Suprapubic skin (tissue), 3 donors: ENCODE results near the gene NUP43.

Experiments used
- EP300 ChIP-seq: sonication (generic); formaldehyde crosslinking; IDR thresholded peaks from one replicate; pipeline ENCODE4 v1.6.1; 2017; ENCODE audit warnings: antibody characterized with exemption
- POLR2A ChIP-seq, 2 donors: fragments of 450-650 bp; IDR thresholded peaks; one replicate each; pipeline ENCODE4 v1.6.1; 2017; ENCODE audit warnings: antibody characterized with exemption in 2 of 2, mild to moderate bottlenecking in 2 of 2, moderate library complexity in 2 of 2
- TF ChIP-seq, protein P1 (sequence below), 2 donors: fragments of 200-600 bp in 1 of 2; fragments of 450-650 bp in 1 of 2; sonication (generic) in 1 of 2; IDR thresholded peaks; one replicate each; pipeline ENCODE4 v1.5.1; 2016 to 2019; ENCODE audit warnings: antibody characterized with exemption in 2 of 2, mild to moderate bottlenecking in 1 of 2, moderate library complexity in 1 of 2

DNA sequence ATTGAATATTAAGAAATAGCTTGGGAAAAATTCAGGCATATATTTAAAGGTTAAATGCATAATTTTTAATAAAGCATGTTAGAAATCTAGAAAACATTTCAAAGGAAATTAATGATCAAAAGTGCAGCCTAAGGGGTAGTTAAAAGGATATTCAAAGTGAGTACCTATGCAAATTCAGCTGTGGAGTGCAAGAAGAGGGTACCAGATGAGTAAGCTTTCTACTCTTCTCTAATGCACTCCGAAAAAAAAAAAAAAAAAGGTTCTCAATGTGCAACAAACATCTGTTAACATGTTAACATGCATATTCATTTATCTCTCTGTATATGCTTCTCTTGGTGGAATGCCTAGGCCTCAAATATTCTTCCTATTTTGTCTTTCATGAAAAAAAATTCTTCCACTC, 65.8 kb downstream of the NUP43 start:
- TF ChIP-seq, protein P1, sequence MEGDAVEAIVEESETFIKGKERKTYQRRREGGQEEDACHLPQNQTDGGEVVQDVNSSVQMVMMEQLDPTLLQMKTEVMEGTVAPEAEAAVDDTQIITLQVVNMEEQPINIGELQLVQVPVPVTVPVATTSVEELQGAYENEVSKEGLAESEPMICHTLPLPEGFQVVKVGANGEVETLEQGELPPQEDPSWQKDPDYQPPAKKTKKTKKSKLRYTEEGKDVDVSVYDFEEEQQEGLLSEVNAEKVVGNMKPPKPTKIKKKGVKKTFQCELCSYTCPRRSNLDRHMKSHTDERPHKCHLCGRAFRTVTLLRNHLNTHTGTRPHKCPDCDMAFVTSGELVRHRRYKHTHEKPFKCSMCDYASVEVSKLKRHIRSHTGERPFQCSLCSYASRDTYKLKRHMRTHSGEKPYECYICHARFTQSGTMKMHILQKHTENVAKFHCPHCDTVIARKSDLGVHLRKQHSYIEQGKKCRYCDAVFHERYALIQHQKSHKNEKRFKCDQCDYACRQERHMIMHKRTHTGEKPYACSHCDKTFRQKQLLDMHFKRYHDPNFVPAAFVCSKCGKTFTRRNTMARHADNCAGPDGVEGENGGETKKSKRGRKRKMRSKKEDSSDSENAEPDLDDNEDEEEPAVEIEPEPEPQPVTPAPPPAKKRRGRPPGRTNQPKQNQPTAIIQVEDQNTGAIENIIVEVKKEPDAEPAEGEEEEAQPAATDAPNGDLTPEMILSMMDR (IDR thresholded peaks at IDR 0.05) = no peak
- TF ChIP-seq EP300 (no peak), POLR2A (IDR thresholded peaks at IDR 0.05) (no peak)
